ENCODE measurements around the gene MFSD6. TPM values are rescaled to one million over a fixed set of nuclear protein-coding genes. Genes with fewer than 3 reads are reported as not detected.
A peak's percentile ranks its signal among the peaks of the same experiment; 100 is the strongest.

Gene MFSD6
- total RNA-seq, 2 donors from 2014 or later, result 61.0 to 75.1 TPM

- TF ChIP-seq CTCF (IDR thresholded peaks at IDR 0.05), result no peak
- no peaks in the 10 kb centered on the region for H3K27me3 ChIP-seq (replicated peaks; ENCODE audit: insufficient read depth)
- H3K27ac ChIP-seq, result no peak overlapping the region
- H3K9me3 ChIP-seq, result peaks cover 28% of the 10 kb centered on the region
- H3K4me1 ChIP-seq (ENCODE audit: control insufficient read depth in 1 of 2, low read depth in 2 of 2), result peaks cover 0 to 19% of the 10 kb centered on the region in 2 donors
- DNase-seq (ENCODE audit: low spot score) (no peak), ATAC-seq (ENCODE audit: insufficient number of reproducible peaks, low FRiP score, low read depth) (no peak)
- H3K4me3 ChIP-seq, result no peak overlapping the region
- no peaks in the 10 kb centered on the region for H3K36me3 ChIP-seq
Observed at GRCh38 chr2:190537765-190538164, 129.6 kb downstream of the MFSD6 start.

- Histone ChIP-seq H3K4me3 (no peak overlapping the region), H3K27ac (no peak overlapping the region), H3K9me3 (peaks cover 28% of the 10 kb centered on the region), H3K36me3 (no peaks in the 10 kb centered on the region), H3K27me3 (replicated peaks; ENCODE audit: insufficient read depth) (no peaks in the 10 kb centered on the region), H3K4me1 (ENCODE audit: control insufficient read depth in 1 of 2, low read depth in 2 of 2) (peaks cover 0 to 16% of the 10 kb centered on the region in 2 donors)
- TF ChIP-seq CTCF (IDR thresholded peaks at IDR 0.05), result no peak
- no peak for DNase-seq (ENCODE audit: low spot score)
- no peak for ATAC-seq (ENCODE audit: insufficient number of reproducible peaks, low FRiP score, low read depth)
Observed at GRCh38 chr2:190538201-190538600, 130.0 kb downstream of the MFSD6 start.

GRCh38 chr2:190540048-190540447 lies 131.9 kb downstream of the MFSD6 start:
- ATAC-seq (ENCODE audit: insufficient number of reproducible peaks, low FRiP score, low read depth) (no peak), DNase-seq (ENCODE audit: low spot score) (no peak)
- H3K27ac ChIP-seq, result no peak overlapping the region
- H3K27me3 ChIP-seq (replicated peaks; ENCODE audit: insufficient read depth), result no peaks in the 10 kb centered on the region
- TF ChIP-seq CTCF (IDR thresholded peaks at IDR 0.05), result no peak
- peaks cover 28% of the 10 kb centered on the region for H3K9me3 ChIP-seq
- H3K36me3 ChIP-seq, result no peaks in the 10 kb centered on the region
- no peak overlapping the region for H3K4me3 ChIP-seq
- peaks cover 0 to 9% of the 10 kb centered on the region in 2 donors for H3K4me1 ChIP-seq (ENCODE audit: control insufficient read depth in 1 of 2, low read depth in 2 of 2)

- no peak for ATAC-seq (ENCODE audit: insufficient number of reproducible peaks, low FRiP score, low read depth)
- Histone ChIP-seq H3K9me3 (peaks cover 14% of the 10 kb centered on the region), H3K4me3 (peak overlapping the region; percentile 69), H3K4me1 (ENCODE audit: control insufficient read depth in 1 of 2, low read depth in 2 of 2) (peaks cover 0 to 6% of the 10 kb centered on the region in 2 donors), H3K36me3 (no peaks in the 10 kb centered on the region), H3K27ac (peak overlapping the region; percentile 34 to 64), H3K27me3 (replicated peaks; ENCODE audit: insufficient read depth) (no peaks in the 10 kb centered on the region)
- DNase-seq (ENCODE audit: low spot score), result no peak
- no peak for TF ChIP-seq CTCF (IDR thresholded peaks at IDR 0.05)
Observed at GRCh38 chr2:190545093-190545492, 136.9 kb downstream of the MFSD6 start.

GRCh38 chr2:190545555-190546385 lies 137.6 kb downstream of the MFSD6 start:
- peaks cover 8% of the 10 kb centered on the region for H3K9me3 ChIP-seq
- ATAC-seq (ENCODE audit: insufficient number of reproducible peaks, low FRiP score, low read depth) (no peak), DNase-seq (ENCODE audit: low spot score) (no peak)
- peaks cover 0 to 6% of the 10 kb centered on the region in 2 donors for H3K4me1 ChIP-seq (ENCODE audit: control insufficient read depth in 1 of 2, low read depth in 2 of 2)
- H3K27ac ChIP-seq, result peak overlapping the region; percentile 34 to 64
- no peak for TF ChIP-seq CTCF (IDR thresholded peaks at IDR 0.05)
- H3K4me3 ChIP-seq, result peak overlapping the region; percentile 69
- no peaks in the 10 kb centered on the region for H3K36me3 ChIP-seq
- H3K27me3 ChIP-seq (replicated peaks; ENCODE audit: insufficient read depth), result no peaks in the 10 kb centered on the region

All from thoracic aorta (tissue), 2 donors.